Activated effector memory CD4-positive, alpha-beta T cell treated with anti-CD3 and anti-CD28 coated beads, Interleukin-2, amount 50 U/mL, for 16 hours (primary cell): ENCODE results near the gene DNAH3.
"Not testable (repeated sequence)": the region's sequence is repeated elsewhere in the genome, so short reads cannot be mapped to it uniquely, and the experiment has no call there.

ENCODE experiments used
- DNase-seq: peaks from one replicate; pipeline ENCODE4 v3.0.0-alpha.2; 2020

Gene DNAH3, protein sequence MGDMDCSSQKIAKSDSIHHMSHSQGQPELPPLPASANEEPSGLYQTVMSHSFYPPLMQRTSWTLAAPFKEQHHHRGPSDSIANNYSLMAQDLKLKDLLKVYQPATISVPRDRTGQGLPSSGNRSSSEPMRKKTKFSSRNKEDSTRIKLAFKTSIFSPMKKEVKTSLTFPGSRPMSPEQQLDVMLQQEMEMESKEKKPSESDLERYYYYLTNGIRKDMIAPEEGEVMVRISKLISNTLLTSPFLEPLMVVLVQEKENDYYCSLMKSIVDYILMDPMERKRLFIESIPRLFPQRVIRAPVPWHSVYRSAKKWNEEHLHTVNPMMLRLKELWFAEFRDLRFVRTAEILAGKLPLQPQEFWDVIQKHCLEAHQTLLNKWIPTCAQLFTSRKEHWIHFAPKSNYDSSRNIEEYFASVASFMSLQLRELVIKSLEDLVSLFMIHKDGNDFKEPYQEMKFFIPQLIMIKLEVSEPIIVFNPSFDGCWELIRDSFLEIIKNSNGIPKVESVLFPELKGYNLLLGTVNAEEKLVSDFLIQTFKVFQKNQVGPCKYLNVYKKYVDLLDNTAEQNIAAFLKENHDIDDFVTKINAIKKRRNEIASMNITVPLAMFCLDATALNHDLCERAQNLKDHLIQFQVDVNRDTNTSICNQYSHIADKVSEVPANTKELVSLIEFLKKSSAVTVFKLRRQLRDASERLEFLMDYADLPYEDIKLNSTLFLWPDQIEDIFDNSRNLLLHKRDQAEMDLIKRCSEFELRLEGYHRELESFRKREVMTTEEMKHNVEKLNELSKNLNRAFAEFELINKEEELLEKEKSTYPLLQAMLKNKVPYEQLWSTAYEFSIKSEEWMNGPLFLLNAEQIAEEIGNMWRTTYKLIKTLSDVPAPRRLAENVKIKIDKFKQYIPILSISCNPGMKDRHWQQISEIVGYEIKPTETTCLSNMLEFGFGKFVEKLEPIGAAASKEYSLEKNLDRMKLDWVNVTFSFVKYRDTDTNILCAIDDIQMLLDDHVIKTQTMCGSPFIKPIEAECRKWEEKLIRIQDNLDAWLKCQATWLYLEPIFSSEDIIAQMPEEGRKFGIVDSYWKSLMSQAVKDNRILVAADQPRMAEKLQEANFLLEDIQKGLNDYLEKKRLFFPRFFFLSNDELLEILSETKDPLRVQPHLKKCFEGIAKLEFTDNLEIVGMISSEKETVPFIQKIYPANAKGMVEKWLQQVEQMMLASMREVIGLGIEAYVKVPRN (N-terminal part only)

DNA sequence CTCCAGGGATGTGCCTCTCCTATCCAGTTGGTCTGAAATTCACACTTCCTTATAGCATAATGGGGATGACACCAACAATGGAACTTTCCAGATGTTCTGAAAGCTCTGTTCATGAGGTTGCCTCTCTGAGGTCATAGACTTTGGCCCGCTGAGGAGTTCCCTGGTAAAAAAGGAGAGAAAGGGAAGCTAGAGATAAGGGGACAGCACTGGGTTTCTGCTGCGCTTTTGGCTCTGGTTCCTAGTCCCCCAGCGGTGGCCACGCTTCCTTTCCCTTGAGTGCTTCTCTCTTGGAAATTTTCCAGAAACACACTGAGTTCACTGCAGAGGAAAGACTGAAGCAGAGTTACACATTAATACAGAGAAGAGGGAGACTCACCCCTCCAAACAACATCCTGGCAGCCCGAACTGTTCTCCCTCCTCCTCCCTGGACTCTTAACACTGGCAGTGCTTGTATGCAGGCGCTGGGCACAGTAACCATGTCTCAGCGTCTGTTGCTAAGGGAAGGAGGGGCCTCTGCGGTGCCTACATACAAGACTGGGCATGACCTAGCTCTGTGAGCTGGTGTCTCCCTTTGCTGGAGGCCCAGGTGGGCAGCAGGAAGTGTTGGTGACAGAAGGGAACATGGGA, at the start of gene DNAH3:
TSS of gene DNAH3 (minus strand) at position 472 of the 627 bp plus-strand sequence. CDS start 527 bp downstream, outside the sequence.
- DNase-seq = no peak

DNA sequence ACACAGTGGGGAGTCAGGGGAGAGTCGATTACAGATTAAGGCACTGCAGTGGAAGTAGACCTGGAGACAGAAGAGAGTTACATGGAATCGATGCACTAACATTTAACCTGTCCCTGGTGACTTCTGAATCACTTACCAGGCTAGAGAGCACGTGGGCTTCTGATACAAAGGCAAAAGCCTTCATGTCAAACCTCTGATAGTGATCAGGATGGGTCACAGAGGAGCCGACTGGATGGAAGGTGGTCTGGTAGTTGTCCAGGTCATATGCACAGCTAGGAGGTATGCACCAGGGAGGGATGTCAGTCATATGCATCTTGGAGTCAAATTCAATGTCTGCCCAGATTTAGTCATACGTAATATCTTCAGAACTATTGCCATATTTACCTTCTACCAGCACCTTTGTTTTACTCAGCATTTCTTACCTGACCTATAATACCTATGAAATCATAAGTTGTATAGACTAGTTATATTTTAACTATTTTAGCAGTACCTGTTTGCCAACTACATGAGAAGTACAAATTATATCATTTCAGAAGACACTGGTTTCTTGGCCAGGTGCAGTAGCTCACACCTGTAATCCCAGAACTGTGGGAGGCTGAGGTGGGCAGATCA, 49.1 kb upstream of the DNAH3 start:
- no peak for DNase-seq

DNA sequence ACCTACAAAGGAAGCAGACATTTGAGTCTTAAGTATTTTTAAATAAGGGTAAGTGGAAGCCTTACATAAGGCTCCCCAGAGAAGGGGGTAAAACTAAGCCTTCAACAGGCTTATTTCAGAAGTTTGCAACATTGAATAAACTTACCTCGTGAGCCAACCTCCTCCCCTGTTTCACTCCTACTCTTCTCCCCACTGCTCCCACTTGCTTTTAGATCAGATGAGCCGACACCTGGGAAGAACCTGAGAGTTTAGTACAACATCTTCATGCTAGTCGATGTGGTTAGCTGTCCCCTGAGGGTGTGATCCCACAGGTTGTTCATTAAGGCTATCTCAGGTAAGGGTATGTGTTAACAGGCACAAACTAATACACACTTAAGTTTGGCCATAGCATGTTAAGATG, 47.0 kb upstream of the DNAH3 start:
- DNase-seq = no peak

DNA sequence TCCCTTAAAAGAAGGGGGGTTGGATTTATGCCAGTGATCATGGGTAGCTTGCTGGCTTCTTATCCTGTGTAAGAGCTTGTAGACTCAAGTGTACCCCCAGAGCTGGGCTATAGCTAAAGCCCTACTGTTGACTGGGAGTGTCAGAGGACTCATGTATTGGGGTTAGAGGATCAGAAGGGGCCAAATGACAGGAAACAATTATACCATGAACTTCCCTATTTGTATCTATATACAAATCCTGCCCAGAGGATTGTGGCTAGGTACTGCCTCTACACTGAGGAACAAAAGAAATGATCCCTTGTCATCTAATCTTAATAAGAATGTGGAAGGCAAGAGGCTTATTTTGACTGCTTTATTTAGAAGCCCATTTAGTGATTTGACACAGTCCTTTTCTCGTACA, 46.5 kb upstream of the DNAH3 start:
- DNase-seq = no peak

DNA sequence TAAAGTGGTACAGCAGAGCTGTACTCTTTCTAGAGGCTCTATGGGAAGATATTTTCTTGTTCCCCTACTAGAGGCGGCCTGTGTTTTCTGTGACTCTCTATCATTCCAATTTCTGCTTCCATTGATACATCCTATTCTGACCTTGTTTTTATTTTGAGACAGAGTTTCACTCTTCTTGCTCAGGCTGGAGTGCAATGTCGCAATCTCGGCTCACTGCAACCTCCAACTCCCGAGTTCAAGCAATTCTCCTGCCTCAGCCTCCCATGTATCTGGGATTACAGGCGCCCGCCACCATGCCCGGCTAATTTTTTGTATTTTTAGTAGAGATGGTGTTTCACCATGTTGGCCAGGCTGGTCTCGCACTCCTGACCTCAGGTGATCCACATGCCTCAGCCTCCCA, 44.7 kb upstream of the DNAH3 start:
- DNase-seq = not testable (repeated sequence)

DNA sequence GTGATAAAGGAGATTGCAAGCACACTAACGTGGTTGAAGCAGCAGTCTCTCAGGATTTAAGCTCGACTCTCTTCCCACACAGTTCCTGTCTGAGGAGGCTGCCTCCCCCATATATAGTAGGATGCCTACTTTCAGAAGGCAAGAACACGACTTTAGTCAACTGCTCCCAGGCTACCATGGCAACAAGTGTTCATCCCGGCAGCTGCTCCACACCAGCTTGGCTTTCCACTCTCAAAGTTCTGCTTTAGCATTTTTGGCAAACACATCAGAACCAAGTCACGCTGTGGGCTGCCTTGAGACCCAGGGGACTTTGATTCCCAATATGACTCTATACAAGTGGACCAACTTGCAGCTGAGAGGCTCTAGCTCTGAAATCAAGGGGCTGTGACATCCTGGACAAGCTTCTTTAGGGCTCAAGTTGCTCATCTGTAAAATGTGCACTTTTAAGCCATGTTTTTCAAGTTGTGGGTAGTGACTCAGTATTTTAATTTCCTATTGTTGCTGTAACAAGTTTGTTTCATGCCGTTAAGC, 44.2 kb upstream of the DNAH3 start:
- DNase-seq = no peak

DNA sequence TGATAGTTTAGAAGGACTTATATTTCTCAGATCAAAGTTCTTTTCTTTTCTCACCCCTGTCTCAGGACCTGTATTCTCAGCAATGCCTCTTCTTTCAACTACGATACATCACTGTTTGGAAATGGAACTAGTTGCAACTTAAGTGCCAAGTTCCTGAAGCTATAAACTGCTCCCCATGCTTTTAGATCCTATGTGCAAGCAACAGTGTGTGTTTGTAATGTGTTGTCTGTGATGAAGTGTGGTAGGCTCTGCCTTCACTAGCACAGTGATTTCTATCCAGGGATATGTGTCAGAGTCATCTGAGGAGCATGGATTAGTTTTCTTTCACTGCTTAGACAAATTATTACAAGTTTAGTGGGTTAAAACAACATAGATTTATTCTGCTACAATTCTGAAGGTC, 42.3 kb upstream of the DNAH3 start:
- no peak for DNase-seq

DNA sequence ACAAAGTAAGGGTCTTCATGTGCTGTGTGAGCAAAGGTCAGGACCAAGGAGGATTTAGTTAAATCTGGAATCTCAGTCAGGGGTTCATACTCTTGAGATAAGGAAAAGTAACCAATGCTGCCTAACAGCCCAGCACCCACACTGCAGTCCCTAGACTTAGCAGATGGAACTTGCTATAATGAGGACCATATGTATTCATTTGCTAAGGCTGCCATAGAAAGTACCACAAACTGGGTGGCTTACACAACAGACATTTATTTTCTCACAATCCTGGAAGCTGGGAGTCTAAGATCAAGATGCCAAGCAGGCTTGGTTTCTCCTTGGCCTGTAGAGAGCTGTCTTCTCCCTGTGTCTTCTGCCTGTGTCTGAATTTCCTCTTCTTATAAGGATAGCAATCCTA, 40.0 kb upstream of the DNAH3 start:
- no peak for DNase-seq

DNA sequence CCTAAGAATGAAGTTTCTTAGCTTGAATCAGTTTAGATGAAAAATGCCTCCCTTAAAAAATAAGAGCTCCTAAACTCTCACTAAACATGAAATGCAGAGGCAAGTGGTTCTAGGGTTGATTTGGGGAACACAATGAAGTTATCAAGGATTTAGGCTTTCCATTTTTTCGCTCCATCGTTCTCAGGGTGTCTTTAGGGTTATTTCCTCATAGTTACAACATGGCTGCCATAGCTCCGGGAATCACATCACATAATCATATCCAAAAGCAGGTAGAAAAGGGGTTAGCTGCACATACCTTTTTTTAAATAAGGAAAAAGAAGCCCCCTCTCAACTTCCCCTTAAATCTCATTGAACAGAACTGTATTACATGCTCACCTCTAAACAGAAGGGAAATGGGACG, 39.4 kb upstream of the DNAH3 start:
- no peak for DNase-seq

DNA sequence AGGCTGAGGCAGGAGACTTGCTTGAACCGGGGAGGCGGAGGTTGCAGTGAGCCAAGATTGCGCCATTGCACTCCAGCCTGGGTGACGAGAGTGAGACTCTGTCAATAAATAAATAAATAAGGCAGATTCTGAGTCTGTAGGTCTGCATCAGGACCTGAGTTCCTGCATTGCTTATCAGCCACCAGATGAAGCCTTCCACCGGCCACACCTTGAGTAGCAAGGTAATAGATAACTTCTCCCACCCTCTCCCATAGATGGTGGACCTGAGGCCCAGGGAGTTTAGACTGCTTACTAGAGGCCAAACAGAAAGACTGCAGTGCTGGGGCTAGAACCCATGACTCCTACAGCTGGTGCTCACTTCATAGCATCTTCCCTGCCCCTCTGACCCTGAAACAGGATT, 38.7 kb upstream of the DNAH3 start:
- no peak for DNase-seq

DNA sequence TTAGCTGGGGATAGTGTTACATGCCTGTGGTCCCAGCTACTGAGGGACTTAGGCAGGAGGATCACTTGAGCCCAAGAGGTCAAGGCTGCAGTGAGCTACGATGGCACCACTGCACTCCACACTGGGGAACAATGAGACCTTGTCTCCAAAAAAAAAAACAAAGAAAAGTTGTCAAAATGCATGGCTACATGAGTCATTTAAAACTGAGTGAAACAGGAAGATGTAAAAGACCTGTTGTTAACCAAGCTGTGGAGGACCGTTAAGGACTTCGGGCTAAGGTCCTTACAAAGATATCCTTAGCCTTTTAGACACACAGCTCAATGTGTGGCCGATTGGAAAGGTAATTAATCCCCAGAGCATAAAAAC, 35.7 kb upstream of the DNAH3 start:
- no peak for DNase-seq

DNA sequence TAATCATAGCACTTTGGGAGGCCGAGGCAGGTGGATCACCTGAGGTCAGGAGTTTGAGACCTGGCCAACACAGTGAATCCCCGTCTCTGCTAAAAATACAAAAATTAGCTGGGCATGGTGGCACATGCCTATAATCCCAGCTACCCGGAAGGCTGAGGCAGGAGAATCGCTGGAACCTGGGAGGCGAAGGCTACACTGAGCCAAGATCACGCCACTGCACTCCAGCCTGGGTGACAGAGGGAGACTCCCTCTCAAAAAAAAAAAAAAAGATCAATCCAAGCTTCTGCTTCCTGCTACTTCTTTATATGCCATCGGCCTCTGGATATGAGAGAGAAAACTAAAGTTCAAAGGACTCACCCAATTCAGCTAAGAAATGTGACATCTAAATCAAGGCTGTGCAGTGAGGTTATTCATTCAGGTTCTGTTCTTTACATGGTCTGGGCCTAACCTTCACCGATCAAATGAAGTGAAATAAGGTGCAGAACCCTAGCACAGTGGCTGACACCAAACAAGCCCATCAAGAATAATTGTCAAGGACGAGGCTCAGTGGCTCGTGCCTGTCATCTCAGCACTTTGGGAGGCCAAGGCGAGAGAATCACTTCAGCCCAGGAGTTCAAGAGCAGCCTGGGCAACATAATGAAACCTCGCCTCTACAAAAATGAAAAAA, 35.1 kb upstream of the DNAH3 start:
- no peak for DNase-seq

DNA sequence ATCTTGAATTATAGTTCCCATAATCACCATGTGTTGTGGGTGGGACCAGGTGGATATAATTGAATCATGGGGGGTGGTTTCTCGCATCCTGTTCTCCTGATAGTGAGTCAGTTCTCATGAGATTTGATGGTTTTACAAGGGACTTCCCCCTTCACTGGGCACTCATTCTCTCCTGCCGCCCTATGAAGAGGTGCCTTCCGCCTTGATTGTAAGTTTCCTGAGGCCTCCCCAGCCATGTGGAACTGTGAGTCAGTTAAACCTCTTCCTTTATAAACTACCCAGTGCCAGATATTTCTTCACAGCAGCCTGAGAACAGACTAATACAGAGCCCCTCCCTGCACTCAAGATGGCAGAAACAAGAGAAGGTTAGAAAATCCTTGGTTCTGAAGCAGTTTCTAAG, 34.2 kb upstream of the DNAH3 start:
- no peak for DNase-seq

DNA sequence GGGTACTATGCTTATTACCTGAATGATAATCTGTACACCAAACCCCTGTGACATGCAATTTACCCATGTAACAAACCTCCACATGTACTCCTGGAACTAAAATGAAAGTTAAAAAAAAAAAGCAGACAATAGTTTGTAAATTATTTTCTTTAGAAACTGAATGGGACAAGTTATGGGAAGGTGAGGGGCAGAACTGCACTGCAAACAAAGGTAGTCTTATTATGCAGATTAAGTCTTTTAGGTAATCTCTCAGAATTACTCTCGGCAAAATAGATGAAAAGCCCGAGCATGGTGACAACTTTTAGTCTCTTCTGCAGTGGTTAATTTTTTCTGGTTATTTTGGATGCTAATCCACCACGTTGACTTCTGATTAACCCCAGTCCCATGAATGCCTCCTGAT, 33.3 kb upstream of the DNAH3 start:
- DNase-seq = no peak

DNA sequence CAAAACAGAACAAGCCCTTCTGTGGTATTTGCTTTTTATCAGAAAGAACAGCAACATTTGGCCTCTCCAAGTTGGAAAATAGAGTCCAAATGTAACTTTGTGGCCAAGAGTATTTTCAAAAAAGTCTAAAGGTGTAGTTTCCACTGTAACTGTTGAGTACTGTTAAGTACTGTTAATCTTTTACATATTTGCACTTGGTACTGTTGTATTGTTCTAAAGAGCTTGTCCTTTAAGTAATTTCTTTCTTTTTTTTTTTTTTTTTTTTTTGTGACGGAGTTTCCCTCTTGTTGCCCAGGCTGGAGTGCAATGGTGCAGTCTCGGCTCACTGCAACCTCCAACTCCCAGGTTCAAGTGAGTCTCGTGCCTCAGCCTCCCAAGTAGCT, 29.3 kb upstream of the DNAH3 start:
- no peak for DNase-seq

DNA sequence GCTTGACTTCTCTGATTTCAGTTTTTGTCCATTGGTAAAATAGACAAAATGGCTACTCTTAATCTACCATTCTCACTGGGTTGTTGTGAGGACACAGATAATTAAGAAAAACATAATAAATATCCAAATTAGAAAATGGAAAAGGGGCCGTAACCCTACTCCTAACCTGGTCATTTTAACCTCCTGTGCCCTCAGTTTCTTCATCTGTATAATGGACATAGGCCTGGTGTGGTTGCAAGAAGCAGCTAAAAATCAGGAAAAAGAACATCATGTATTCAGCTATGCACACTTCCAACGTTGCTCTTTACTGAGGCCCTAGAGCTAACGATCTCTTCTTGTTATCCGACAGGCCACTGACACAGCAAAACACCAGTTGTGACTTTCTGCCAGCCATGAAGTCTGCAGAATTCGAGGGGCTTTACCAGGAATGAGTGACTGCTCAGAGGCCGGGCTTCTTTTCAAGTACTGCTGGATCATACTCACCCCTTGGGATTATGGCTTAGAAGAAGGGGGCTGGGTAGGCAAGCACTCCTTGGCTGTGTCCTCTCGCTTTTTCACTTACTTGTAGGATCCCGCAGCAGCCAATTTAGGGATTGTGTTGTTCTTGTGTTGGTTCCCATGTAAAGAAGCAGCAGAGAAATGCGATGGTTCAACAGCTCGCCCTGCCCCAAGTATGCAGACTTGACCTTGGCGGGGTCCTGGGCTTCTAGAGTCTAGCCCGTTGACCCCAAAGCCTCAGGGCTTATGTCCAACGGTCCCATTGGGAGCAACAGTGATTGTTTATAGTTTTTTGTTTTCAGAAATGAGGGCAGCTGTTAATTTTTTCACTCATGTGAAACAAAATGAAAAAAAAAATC, 28.7 kb upstream of the DNAH3 start:
- no peak for DNase-seq

DNA sequence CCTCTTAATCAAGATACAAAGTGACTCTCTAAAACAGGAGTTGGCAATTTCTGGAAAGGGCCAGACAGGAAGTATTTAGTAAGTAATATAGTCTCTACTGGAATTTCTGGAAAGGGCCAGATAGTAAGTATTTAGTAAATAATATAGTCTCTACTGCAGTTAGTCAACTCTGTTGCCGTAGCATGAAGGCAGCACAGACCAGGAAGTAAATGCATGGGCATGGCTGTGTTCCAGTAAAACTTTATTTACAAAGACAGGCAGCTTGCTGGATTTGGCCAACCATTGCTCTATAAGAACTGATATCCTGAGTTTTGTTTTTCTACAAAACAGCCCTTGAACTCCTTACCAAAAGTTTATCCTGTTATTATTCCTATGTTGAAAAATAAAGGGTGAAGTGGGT, 24.8 kb upstream of the DNAH3 start:
- DNase-seq = no peak

DNA sequence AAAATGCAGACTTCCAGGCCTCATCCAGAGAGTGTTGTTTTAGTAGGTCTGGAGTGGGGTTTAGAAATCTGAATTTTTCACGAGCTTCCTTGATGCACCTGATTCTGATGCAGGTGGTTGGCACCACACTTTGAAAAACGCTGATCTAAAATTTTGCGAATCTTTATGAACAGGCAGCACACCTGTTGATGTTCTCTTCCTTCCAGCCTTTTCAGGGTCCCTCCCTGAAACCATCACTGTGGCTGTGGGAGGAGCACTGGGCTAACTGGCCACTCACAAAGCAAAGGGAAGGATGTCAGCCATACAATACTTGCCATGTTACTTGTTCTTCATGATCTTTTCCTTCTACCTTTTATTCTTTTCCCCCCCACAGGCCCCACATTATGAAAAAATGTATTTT, 22.0 kb upstream of the DNAH3 start:
- DNase-seq = no peak

DNA sequence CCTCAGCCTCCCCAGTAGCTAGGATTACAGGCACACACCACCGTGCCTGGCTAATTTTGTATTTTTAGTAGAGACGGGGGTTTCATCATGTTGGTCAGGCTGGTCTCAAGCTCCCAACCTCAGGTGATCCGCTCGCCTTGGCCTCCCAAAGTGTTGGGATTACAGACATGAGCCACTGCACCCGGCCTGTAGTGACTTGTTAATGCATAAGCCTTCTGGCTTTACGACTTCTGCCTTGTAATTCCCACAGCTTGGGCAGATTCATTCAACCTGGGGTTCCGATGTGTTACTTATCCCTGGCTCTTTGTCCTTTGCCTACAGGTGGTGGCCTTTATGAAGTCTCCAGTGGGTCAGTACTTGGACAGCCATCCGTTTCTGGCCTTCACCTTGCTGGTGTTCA, 19.5 kb upstream of the DNAH3 start:
- DNase-seq = not testable (repeated sequence)

DNA sequence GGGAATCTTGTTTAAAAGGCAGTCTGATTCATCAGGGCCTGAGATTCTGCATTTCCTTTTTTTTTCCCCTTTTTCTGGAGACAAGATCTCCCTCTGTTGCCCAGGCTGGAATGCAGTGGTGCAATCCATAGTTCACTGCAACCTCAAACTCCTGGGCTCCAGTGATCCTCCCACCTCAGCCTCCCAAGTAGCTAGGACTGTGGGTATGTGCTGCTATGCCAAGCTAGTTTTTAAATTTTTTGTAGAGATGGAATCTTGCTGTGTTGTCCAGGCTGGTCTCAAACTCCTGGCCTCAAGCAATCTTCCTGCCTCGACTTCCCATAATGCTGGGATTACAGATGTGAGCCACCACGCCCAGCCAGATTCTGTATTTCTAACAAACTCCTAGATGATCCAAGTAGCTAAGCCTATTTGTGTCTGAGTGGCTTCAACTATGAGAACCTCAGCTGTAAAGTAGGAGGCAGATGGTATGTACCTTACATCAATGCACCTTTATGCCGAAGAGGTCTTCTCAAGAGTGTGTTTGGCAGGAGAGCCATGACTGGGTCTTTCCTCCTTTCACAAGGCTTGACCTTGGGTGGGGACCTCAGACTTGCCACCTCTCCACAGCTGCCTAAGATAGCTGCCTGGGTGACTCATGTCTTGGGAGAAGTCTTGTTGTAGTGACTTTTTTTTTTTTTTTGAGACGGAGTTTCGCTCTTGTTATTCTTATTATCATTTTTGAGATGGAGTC, 18.8 kb upstream of the DNAH3 start:
- no peak for DNase-seq
